Fibroblast of skin of scalp (primary cell): ENCODE data around the gene ENSA.
A peak's percentile ranks its signal among the peaks of the same experiment; 100 is the strongest.
"Not testable (repeated sequence)": the region's sequence is repeated elsewhere in the genome, so short reads cannot be mapped to it uniquely, and the experiment has no call there.

Experiments
- DNase-seq: peaks from one replicate; pipeline ENCODE4 v3.0.0-alpha.2; 2013

ENSA gene

DNA sequence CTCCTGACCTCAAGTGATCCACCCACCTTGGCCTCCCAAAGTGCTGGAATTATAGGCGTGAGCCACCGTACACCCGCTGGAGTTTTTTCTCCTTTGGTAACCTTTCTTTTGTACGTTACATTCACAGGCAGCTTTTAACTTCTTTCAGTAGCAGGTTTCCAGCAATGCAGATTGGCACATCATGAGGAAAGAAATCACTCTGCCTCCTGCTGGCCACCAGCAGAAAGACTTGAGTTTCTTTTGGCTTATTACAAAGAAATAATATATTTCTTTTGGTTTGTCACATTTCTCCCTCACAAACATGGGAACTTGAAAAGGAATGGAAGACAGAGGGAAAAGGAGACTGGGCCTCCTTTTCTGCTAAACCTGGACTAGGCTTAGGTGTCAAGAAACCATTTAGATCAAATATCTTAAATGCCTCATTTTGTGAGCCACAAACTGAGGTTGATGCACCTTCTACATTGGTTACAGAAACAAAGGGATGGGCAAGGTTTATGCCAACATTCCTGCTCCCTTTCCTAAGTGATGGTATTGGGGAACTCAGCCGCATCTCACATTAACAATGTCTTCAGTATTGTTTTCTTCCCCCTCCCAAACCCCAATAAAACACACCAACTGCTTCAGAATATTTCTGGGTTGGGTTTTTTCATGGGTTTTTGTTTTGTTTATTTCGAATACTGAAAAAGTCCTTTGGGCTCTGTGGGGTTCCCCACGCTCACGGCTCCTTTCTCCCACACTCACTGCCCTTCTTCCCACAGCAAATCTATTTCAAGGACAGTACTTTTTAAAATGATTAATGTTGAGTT, 7.7 kb downstream of the ENSA start:
- DNase-seq, result peak; percentile 61

GRCh38 chr1:150620919-150621318, 8.5 kb downstream of the ENSA start:
- DNase-seq, result no peak

DNA sequence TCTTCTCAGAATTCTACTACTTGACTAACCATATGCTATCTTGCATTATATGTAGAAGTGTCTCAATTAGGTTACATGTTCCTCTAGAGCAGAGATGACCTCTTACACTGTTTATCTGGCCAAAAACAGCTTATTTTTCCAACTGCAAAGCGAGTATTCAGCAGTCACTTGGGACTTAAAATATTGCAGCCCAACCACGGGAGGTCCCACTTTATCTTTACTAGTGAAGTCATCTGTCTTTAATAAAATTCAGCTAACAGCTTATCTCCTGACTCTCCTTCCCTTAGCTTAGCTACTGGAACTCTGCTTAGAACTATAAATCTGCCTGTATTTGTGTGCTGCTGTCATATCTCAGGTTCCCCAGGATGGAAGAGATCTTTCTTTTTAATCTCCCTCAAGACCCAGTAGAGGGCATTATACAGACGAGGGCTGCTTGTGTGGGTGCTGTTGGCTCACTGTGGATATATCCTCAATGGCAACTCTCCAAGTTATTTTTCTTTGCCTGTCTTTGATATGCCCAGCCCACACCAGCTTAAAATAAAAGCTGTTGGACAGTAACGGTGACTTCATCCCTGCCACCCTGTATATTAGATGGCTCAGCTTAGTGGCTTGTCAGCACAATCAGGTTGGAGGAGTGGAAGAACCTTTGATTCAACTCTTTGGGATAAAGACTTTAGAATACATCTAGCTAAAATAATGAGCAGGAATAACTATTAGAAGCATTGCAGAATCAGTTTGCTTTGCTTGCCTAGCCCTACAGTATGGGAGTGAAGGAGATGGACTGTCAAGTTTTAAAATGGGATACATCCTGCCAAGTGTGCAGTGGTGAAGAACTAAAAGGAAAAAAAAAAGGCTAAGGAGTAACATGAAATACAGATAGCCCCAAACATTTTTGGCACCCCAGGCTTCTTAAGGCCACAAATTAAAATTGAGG, 9.6 kb downstream of the ENSA start:
- DNase-seq, result peak; percentile 79

DNA sequence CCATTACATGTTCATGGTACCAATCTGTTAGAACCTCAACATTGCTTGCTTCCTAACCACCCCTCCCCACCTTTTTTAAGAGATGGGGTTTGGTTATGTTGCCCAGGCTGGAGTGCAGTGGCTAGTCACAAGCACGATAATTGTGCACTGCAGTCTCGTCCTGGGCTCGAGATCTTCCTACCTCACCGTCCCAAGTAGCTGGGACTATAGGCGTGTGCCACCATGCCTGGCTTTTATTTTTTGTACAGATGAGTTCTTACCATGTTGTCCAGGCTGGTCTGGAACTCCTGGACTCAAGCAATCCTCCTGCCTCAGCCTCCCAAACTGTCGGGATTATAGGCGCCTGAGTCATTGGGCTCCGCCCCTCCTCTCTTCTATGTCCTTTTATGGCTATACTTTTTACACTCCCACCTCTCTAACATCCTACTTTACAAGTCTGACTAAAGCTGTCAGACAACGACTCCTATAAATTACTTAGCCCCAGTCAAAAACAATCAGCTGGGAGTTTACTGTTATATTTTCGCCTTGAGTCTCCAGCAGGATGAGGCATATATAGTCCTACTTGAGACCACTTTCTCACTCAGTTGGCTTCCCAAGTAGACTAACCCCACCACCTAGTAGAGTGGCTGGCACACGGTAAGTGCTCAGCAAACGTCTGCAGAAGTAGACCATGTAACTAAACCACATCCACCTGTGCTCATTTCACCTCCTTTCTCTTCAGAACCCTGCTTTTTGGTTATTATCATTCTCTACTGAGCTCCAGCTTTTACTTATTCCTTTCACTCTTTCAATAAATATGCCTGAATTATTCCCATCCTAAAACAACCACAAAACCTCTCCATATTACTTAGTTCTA, 13.8 kb downstream of the ENSA start:
- DNase-seq, result no peak

DNA sequence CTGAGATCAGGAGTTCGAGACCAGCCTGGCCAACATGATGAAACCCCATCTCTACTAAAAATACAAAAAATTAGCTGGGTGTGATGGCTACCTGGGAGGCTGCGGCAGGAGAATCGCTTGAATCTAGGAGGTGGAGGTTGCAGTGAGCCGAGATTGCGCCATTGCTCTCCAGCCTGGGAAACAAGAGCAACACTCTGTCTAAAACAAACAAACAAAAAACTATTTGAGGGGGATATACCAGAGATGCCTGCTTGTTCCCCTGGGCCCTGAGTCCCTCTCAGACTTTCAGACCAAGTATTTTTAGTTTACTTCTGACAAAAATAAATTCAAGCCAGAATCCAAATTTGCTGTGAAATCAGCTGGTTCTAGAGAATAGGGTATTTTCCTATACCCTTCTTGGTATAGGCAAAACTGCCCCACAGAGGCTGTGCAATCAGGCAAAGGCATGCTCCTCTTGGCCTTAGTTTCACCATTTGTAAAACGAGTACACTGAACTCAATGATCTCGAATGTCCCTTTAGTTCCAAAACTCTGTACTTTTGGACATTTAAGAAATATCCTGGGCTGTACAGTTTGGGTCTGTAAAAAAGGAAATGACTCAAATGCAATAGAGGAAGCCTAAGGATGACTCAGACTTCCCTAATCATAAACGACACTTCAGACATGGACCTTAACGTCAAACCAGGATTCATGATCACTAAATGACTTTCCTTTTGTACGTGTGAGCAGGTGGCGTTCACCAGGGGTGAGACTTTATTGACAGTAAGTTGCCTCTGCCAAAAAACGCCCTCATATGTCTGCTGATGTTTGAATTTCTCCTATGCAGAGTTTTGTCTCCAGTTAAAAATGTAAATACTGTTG, 16.1 kb downstream of the ENSA start:
- peak; percentile 58 for DNase-seq

- no peak for DNase-seq
Observed at GRCh38 chr1:150612014-150612345, 17.4 kb downstream of the ENSA start.

DNA sequence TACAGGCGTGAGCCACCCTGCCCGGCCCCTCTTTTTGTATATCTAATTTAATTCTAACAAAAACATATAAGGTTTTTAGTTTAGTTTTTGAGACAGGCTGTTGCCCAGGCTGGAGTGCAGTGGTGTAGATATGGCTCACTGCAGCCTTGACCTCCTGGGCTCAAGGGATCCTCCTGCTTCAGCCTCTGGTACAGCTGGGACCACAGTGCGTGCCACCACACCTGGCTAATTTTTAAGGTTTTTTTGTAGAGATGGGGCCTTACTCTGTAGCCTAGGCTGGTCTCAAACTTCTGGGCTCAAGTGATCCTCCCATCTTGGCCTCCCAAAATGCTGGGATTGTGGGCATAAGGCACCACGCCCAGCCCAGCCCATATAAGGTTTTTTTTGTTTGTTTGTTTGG, 18.8 kb downstream of the ENSA start:
- DNase-seq, result no peak

- DNase-seq, result no peak
Observed at GRCh38 chr1:150609732-150610131, 19.7 kb downstream of the ENSA start.

DNA sequence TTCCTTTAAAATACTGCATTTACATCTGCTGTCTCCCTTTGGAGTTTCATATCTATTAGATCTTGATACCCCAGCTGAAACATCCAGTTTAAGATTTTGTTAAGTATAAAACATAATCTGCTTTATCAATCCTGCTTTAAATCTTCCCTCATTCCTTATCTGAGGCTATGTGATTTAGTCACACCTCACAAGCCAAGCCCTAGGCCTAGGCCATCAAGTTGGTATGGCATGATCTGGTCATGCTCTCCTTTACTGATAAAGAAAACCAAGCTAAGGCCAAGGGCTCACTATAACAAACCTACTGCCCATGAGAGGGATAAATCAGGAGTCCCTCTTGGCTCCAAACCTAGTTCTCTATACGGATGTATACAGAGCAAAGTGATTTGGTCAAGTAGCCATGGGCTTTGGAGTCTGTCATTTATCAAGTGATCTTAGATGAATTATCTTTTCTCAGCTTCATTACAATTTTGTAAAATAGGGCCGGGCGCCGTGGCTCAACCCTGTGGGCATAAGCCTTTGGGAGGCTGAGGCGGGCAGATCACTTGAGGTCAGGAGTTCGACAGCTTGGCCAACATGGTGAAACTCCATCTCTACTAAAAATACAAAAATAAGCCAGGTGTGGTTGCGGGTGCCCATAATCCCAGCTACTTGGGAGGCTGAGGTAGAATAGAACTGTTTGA, 22.8 kb downstream of the ENSA start:
- no peak for DNase-seq

GRCh38 chr1:150605451-150605731, 24.0 kb downstream of the ENSA start:
- not testable (repeated sequence) for DNase-seq

- no peak for DNase-seq
Observed at GRCh38 chr1:150604226-150604588, 25.2 kb downstream of the ENSA start.

GRCh38 chr1:150603711-150604110, 25.7 kb downstream of the ENSA start:
- no peak for DNase-seq

GRCh38 chr1:150602372-150602771, 27.0 kb downstream of the ENSA start:
- not testable (repeated sequence) for DNase-seq

DNA sequence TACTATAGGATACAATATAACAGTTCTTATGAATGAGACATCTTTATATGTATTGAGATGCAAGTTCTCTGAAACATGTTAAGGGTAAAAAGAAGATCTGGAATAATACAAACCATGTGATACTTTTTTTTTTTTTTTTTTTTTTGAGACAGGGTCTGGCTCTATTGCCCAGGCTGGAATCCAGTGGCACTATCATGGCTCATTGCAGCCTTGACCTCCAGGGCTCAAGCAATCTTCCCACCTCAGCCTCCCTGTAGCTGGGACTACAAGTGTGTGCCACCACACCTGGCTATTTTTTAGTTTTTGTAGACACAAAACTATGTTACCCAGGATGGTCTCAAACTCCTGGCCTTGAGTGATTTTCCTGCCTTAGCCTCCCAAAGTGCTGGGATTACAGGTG, 27.9 kb downstream of the ENSA start:
- no peak for DNase-seq

GRCh38 chr1:150598346-150598745, 31.1 kb downstream of the ENSA start:
- DNase-seq, result not testable (repeated sequence)

DNA sequence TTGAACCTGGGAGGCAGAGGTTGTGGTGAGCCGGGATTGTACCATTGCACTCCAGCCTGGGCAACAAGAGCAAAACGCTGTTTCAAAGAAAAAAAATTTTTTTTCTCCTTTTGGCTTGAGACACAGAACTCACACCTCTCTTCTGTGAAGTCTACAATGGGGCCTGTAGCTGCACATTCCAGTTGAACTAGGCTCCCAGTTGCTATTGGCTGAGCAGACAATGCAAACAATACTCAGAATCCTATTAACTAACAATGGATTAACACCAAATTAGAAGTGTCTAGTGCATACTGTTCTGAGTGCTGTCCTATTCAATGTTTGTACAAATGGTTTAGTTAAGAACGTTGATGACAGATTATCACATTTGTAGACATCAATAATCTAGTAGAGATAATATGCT, 32.4 kb downstream of the ENSA start:
- DNase-seq, result no peak

DNA sequence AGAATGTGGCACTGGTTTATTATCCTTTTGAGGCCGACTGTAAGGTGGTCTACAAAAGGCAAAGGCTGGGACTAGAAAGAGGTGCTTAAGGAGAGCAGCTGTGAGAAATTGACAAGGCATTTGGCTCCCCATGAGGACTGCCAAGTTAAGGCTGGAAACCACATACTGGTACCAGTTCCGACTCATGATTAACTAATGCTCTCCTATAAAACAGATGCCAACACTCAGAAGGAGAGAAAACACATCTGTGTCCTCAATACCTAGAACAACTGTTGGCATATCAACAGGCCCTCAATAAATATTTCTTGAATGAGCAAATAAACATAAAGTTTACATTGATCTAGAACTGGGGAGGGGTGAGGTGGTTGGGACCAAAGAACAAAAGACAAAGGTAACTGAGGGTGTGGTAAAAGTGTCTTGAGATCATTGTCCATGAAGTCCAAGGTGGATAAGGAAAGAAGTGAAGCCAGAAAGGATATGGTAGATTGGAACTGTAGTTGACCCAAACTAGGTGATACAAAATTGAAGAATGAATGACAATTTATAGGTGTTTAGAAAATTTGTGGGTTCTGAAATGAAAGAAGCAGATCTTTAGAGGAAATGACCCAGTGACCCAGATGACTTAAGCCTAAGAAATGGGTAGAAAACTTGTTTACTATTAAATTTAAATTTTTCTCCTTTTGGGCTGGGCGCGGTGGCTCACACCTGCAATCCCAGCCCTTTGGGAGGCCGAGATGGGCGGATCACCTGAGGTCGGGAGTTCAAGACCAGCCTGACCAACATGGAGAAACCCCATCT, 33.1 kb downstream of the ENSA start:
- DNase-seq, result no peak

DNA sequence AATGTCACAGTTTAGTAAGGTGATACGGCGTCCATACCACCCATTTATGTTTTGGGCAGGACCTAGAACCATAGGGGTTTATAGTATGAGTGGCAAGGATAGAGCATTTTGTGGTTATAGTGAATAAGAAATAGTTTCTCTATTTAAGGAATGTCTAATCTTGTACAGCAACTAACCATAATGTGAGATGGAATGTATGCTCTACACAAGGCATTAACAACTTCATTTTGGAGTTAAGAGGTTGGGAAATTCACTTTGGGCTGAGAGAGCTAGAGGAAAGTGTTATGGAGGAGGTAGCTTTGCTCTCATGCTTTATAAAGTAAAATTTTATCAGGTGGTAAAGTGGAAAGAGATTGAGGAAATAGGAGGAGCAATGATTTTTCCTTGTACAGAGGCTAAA, 47.0 kb downstream of the ENSA start:
- DNase-seq, result peak; percentile 72

DNA sequence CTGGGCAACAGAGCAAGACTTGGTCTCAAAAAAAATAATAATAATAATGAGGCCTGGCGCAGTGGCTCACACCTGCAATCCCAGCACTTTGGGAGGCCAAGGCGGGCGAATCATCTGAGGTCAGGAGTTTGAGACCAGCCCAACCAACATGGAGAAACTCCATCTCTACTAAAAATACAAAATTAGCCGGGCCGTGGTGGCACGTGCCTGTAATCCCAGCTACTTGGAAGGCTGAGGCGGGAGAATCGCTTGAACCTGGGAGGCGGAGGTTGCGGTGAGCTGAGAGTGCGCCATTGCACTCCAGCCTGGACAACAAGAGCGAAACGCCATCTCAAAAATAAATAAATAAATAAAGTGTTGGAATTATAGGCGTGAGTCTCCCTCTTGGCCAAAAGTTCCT, 47.5 kb downstream of the ENSA start:
- not testable (repeated sequence) for DNase-seq

GRCh38 chr1:150581437-150581836, 48.0 kb downstream of the ENSA start:
- DNase-seq, result not testable (repeated sequence)

DNA sequence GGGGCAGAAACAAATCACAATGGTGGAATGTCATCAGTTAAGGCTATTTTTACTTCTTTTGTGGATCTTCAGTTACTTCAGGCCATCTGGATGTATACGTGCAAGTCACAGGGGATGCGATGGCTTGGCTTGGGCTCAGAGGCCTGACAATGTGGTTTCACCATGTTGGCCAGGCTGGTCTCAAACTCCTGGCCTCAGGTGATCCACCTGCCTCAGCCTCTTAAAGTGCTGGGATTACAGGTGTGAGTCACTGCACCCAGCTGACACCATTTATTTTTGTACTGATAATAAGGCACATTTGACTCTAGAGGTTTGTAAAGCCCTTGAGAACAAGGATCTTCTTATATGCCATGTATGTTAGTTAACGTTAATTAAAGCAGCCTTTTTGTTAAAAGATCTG, 48.4 kb downstream of the ENSA start:
- DNase-seq, result not testable (repeated sequence)
